Left lung (tissue), 10 donors: ENCODE data around the gene PAM16. TPM values are rescaled to one million over a fixed set of nuclear protein-coding genes. Genes with fewer than 3 reads are reported as not detected.
A peak's percentile ranks its signal among the peaks of the same experiment; 100 is the strongest.

Source experiments
- ATAC-seq: fragments of 200-7000 bp; cut with Tn5 transposase; one replicate; pipeline ENCODE4 v1.9.1; 2020; ENCODE audit warnings: moderate library complexity
- DNase-seq, 4 donors: peaks; one replicate each; pipeline ENCODE4 v3.0.0-alpha.2; 2013 to 2020
- H3K27ac ChIP-seq, 2 donors: fragments of 200-600 bp; sonication (generic) in 1 of 2; one replicate each; pipeline versions ENCODE4 v1.5.0 to v1.8.0; 2020 to 2021
- H3K27me3 ChIP-seq, 2 donors: fragments of 200-600 bp; sonication (generic) in 1 of 2; one replicate each; pipeline versions ENCODE4 v1.5.0 to v1.8.0; 2020 to 2021
- H3K36me3 ChIP-seq, 2 donors: fragments of 200-600 bp; sonication (generic) in 1 of 2; one replicate each; pipeline versions ENCODE4 v1.5.0 to v1.8.0; 2020 to 2021
- H3K4me1 ChIP-seq, 2 donors: fragments of 200-600 bp; one replicate each; pipeline ENCODE4 v1.8.0; 2021
- H3K4me3 ChIP-seq, 2 donors: fragments of 200-600 bp; sonication (generic) in 1 of 2; one replicate each; pipeline versions ENCODE4 v1.5.0 to v1.8.0; 2020 to 2021; ENCODE audit warnings: mild to moderate bottlenecking in 1 of 2
- H3K9me3 ChIP-seq, 2 donors: fragments of 200-600 bp; sonication (generic) in 1 of 2; one replicate each; pipeline versions ENCODE4 v1.5.0 to v1.8.0; 2020 to 2021
- CTCF ChIP-seq, 2 donors: fragments of 200-600 bp; sonication (generic) in 1 of 2; IDR thresholded peaks; one replicate each; pipeline versions ENCODE4 v1.5.0 to v1.8.0; 2021; ENCODE audit warnings: antibody characterized with exemption in 2 of 2
- intact Hi-C, 2 donors: fragments of 100-400 bp; cut with DNase I; formaldehyde crosslinking; loops; one replicate each; pipeline versions ENCODE4 v1.11.2 to v1.14.2; 2022
- polyA plus RNA-seq, 6 donors: library from polyadenylated mRNA; unstranded; fragments of 120-200 nt; gene quantifications; one replicate each; pipeline ENCODE4 v1.2.1, GENCODE V29; 2013; ENCODE audit not compliant: insufficient read length in 6 of 6
- total RNA-seq, 2 donors: library from RNA; stranded (reverse); fragmentation: NEBNext Ultra II Directional; extraction: Animal tissue kit (Norgen Biotek cat#: 25700); gene quantifications; one replicate each; pipeline ENCODE4 v1.2.1, GENCODE V29; 2021
- donor health status: DM: no; HTN: yes; CAD: no.
- donor health status: DM: no; HTN: no; CAD: no.

PAM16 gene
- total and polyA plus RNA-seq, 8 donors, result 19.1 to 44.6 (median 29.8) TPM

- Histone ChIP-seq H3K4me3 (peak within 1 kb of the TSS; percentile 71 to 72), H3K27ac (peak within 1 kb of the TSS; percentile 87), H3K4me1 (peaks cover 27 to 62% of the 10 kb centered on the region in 2 donors), H3K9me3 (no peaks in the 10 kb centered on the region), H3K27me3 (peaks cover 0 to 45% of the 10 kb centered on the region in 2 donors), H3K36me3 (no peaks in the 10 kb centered on the region)
- intact Hi-C loops, result no loop called here
- TF ChIP-seq CTCF (IDR thresholded peaks at IDR 0.05), result no peak
- ATAC-seq (peak; percentile 78), DNase-seq (peak; percentile 74 to 95 (median 88))
Measured at GRCh38 chr16:4315186-4316107, 35.7 kb downstream of the PAM16 start, which contains the start of gene GLIS2. GLIS2 (plus strand) TSS chr16:4316067; CDS start chr16:4332281, 16,214 bp downstream.

DNA sequence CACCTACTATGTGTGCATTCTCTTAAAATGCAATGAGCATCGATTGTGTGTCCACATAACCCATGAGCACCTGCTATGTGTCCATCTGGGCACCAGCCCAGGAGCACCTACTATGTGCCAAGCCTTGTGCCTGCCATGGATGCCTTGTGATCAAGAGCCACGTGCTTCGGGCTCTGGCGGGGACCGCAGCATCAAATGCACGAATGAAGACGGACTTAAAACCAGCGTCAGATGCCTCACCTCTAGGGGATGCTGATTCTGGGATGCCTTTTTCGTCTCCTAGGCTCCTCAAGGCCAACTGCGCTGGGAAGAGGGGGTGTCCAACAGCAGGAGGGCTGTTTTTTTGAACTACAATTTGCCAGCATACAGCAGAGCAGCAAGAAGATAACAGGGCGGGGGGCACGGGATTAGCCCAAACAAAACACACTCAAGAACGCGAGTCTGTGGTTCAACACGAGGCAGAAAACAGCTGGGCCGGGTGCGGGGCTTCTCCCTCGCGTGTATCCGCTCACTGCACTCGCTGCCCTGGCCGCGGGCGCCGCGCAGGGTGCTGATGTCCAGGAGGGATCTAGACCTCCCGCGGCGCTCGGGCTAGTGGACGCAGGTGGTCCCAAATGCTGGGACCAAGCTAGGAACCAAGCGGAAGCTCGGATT lies 36.5 kb downstream of the PAM16 start:
- Histone ChIP-seq H3K36me3 (no peaks in the 10 kb centered on the region), H3K4me3 (peak overlapping the region; percentile 50 to 55), H3K27me3 (peaks cover 0 to 45% of the 10 kb centered on the region in 2 donors), H3K9me3 (no peaks in the 10 kb centered on the region), H3K27ac (peak overlapping the region; percentile 87), H3K4me1 (peaks cover 21 to 60% of the 10 kb centered on the region in 2 donors)
- DNase-seq (peak in 1 of 4 donors; percentile 84), ATAC-seq (peak; percentile 5)
- intact Hi-C loops, result no loop called here
- no peak for TF ChIP-seq CTCF (IDR thresholded peaks at IDR 0.05)

- H3K4me3 ChIP-seq, result no peak overlapping the region
- intact Hi-C loops, result no loop called here
- no peaks in the 10 kb centered on the region for H3K9me3 ChIP-seq
- H3K27me3 ChIP-seq, result peaks cover 0 to 45% of the 10 kb centered on the region in 2 donors
- ATAC-seq, result peak; percentile 23
- DNase-seq, result peak in 2 of 4 donors; percentile 61 to 87
- H3K4me1 ChIP-seq, result peaks cover 20 to 53% of the 10 kb centered on the region in 2 donors
- no peaks in the 10 kb centered on the region for H3K36me3 ChIP-seq
- H3K27ac ChIP-seq, result no peak overlapping the region
- TF ChIP-seq CTCF (IDR thresholded peaks at IDR 0.05), result peak; percentile 42 to 66
Measured at GRCh38 chr16:4313563-4314531, 37.3 kb downstream of the PAM16 start.

DNA sequence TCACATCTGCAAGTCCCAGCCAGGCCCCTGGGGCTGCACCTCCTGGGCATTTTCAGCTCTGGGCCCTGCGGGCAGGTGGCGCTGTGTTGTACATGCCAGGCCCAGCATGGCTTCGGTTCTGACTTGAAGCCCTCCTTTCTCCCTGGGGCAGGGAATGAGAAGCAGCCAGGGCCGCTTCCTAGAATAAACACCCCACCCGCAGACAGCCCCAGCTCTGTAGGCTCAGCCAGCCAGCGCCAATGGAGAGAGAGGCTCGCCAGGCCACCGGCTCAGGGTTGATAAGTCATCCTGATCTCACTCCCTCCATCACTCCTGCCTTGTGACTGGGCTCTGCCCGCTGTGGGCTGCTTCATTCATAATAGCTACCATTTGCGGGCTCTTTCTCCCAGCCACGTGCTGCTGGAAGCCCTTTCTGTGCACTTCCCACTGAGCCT lies 41.3 kb downstream of the PAM16 start:
- peak overlapping the region in 1 of 2 donors; percentile 16 for H3K27ac ChIP-seq
- peak in 1 of 4 donors; percentile 89 for DNase-seq
- peak; percentile 61 to 65 for TF ChIP-seq CTCF (IDR thresholded peaks at IDR 0.05)
- H3K27me3 ChIP-seq, result peaks cover 0 to 19% of the 10 kb centered on the region in 2 donors
- intact Hi-C loops, result no loop called here
- H3K36me3 ChIP-seq, result no peaks in the 10 kb centered on the region
- no peaks in the 10 kb centered on the region for H3K9me3 ChIP-seq
- H3K4me3 ChIP-seq, result no peak overlapping the region
- H3K4me1 ChIP-seq, result peaks cover 10 to 39% of the 10 kb centered on the region in 2 donors
- ATAC-seq, result peak; percentile 9
